ENCODE measurements around the gene VIPR2. TPM values are rescaled to one million over a fixed set of nuclear protein-coding genes. Genes with fewer than 3 reads are reported as not detected.
"Not testable (repeated sequence)": the region's sequence is repeated elsewhere in the genome, so short reads cannot be mapped to it uniquely, and the experiment has no call there.

VIPR2 gene
- total RNA-seq, 1 experiment from 2014 or later = not detected

- no peak for DNase-seq (ENCODE audit: low read depth)
Measured at GRCh38 chr7:159010411-159010810, 134.3 kb downstream of the VIPR2 start.

GRCh38 chr7:159009951-159010350, 134.7 kb downstream of the VIPR2 start:
- DNase-seq (ENCODE audit: low read depth) = no peak

GRCh38 chr7:159008417-159008816, 136.2 kb downstream of the VIPR2 start:
- DNase-seq (ENCODE audit: low read depth) = no peak

- no peak for DNase-seq (ENCODE audit: low read depth)
Measured at GRCh38 chr7:159007996-159008389, 136.7 kb downstream of the VIPR2 start.

- DNase-seq (ENCODE audit: low read depth) = no peak
Measured at GRCh38 chr7:159007364-159007995, 137.2 kb downstream of the VIPR2 start.

GRCh38 chr7:159006610-159007130, 138.0 kb downstream of the VIPR2 start:
- DNase-seq (ENCODE audit: low read depth) = no peak

- DNase-seq (ENCODE audit: low read depth) = not testable (repeated sequence)
Measured at GRCh38 chr7:159006022-159006609, 138.6 kb downstream of the VIPR2 start.

- no peak for DNase-seq (ENCODE audit: low read depth)
Measured at GRCh38 chr7:159005618-159006017, 139.0 kb downstream of the VIPR2 start.

- no peak for DNase-seq (ENCODE audit: low read depth)
Measured at GRCh38 chr7:159004411-159004810, 140.3 kb downstream of the VIPR2 start.

- DNase-seq (ENCODE audit: low read depth) = no peak
Measured at GRCh38 chr7:159001811-159002210, 142.9 kb downstream of the VIPR2 start.

GRCh38 chr7:159000859-159001435, 143.7 kb downstream of the VIPR2 start:
- no peak for DNase-seq (ENCODE audit: low read depth)

- DNase-seq (ENCODE audit: low read depth) = no peak
Measured at GRCh38 chr7:159000070-159000469, 144.6 kb downstream of the VIPR2 start.

GRCh38 chr7:158999496-158999895, 145.2 kb downstream of the VIPR2 start:
- DNase-seq (ENCODE audit: low read depth) = no peak

GRCh38 chr7:158998261-158998660, 146.4 kb downstream of the VIPR2 start:
- DNase-seq (ENCODE audit: low read depth) = not testable (repeated sequence)

- no peak for DNase-seq (ENCODE audit: low read depth)
Measured at GRCh38 chr7:158997471-158997870, 147.2 kb downstream of the VIPR2 start.

GRCh38 chr7:158997110-158997453, 147.6 kb downstream of the VIPR2 start:
- no peak for DNase-seq (ENCODE audit: low read depth)

GRCh38 chr7:158996214-158997109, 148.2 kb downstream of the VIPR2 start:
- DNase-seq (ENCODE audit: low read depth) = no peak

- no peak for DNase-seq (ENCODE audit: low read depth)
Measured at GRCh38 chr7:158995514-158995913, 149.2 kb downstream of the VIPR2 start.

- no peak for DNase-seq (ENCODE audit: low read depth)
Measured at GRCh38 chr7:158994687-158995086, 150.0 kb downstream of the VIPR2 start.

- no peak for DNase-seq (ENCODE audit: low read depth)
Measured at GRCh38 chr7:158993591-158993990, 151.1 kb downstream of the VIPR2 start.

- no peak for DNase-seq (ENCODE audit: low read depth)
Measured at GRCh38 chr7:158992759-158993158, 151.9 kb downstream of the VIPR2 start.
